ES-I3 (cell line): ENCODE results near the gene PTPRG.

Source experiments
- H3K36me3 ChIP-seq: 2 replicates; pipeline ENCODE4 v1.6.1; 2013; ENCODE audit warnings: mild to moderate bottlenecking, low read length, control low read depth, moderate library complexity; ENCODE audit not compliant: insufficient read depth
- H3K4me1 ChIP-seq: 2 replicates; pipeline ENCODE4 v1.6.1; 2013; ENCODE audit warnings: mild to moderate bottlenecking, control low read depth, low read length; ENCODE audit not compliant: insufficient read depth
- H3K9ac ChIP-seq: 2 replicates; pipeline ENCODE4 v1.6.1; 2013; ENCODE audit warnings: low read depth, mild to moderate bottlenecking, low read length, moderate library complexity
- H3K9me3 ChIP-seq: 2 replicates; pipeline ENCODE4 v1.6.1; 2013; ENCODE audit warnings: mild to moderate bottlenecking, low read length, moderate library complexity; ENCODE audit not compliant: control insufficient read depth, insufficient read depth

Gene PTPRG

DNA sequence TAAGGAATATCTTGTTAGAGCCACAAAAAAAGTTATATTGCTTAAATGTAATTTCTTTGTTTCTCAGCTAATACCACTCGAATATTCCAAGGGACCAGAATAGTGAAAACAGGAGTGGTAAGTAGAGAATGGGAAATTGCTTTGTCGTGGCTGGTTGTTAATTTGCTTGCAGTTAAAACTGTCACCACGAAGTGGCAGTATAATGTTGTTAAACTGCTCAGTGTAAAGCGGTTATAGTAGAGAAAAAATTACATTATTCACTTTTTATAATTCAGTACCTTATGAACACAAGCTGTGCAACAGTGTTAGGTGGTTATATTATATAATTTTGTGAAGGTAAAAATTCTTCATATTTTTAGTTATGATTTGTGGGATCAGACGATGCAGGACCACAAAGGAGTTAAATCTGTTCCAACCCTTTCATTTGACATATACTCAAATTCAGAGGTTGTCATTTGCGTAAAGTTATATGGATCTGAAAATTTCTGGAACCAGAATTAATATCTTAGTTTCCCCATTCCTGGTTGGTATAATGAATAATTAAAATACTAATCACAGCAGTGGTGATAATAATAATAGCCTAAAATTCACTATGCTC is 640.2 kb downstream of the PTPRG start:
- Histone ChIP-seq H3K36me3 (peaks cover 15% of the 10 kb centered on the region; the same call in 1 of the 2 replicates), H3K4me1 (no peaks in the 10 kb centered on the region), H3K9ac (no peak overlapping the region), H3K9me3 (no peaks in the 10 kb centered on the region)

DNA sequence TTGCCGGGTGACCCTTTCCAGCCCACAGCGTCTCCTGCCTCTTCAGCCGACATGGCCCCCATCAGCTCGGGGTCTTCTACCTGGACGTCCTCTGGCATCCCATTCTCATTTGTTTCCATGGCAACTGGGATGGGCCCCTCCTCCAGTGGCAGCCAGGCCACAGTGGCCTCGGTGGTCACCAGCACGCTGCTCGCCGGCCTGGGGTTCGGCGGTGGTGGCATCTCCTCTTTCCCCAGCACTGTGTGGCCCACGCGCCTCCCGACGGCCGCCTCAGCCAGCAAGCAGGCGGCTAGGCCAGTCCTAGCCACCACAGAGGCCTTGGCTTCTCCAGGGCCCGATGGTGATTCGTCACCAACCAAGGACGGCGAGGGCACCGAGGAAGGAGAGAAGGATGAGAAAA is 641.8 kb downstream of the PTPRG start:
- H3K9ac ChIP-seq, result no peak overlapping the region
- H3K9me3 ChIP-seq, result no peaks in the 10 kb centered on the region
- peaks cover 15% of the 10 kb centered on the region; the same call in 1 of the 2 replicates for H3K36me3 ChIP-seq
- peaks cover 2% of the 10 kb centered on the region; the same call in 1 of the 2 replicates for H3K4me1 ChIP-seq

DNA sequence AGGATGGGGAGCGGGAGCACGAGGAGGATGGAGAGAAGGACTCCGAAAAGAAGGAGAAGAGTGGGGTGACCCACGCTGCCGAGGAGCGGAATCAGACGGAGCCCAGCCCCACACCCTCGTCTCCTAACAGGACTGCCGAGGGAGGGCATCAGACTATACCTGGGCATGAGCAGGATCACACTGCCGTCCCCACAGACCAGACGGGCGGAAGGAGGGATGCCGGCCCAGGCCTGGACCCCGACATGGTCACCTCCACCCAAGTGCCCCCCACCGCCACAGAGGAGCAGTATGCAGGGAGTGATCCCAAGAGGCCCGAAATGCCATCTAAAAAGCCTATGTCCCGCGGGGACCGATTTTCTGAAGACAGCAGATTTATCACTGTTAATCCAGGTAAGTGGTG is 642.2 kb downstream of the PTPRG start:
- H3K4me1 ChIP-seq, result peaks cover 4% of the 10 kb centered on the region; the same call in 1 of the 2 replicates
- H3K9me3 ChIP-seq, result no peaks in the 10 kb centered on the region
- H3K36me3 ChIP-seq, result peaks cover 15% of the 10 kb centered on the region; the same call in 1 of the 2 replicates
- H3K9ac ChIP-seq, result no peak overlapping the region

DNA sequence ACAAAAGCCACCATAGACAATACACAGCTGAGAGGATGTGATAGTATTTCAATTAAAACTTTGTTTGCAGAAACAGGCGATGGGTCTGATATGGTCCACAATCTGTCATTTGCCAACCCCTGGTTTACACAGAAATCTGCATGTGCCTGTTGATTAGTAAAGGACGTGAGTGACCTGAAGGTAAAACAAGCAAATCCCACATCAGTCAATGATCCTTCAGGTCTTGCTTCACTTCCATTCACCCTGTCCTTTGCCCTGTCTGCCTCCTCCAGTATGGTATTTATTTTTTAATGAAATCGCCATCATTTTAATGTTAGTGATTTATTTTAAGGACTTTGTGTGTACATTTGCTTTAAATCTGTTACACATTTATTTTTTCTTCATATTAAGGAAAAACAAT is 645.8 kb downstream of the PTPRG start:
- peaks cover 4% of the 10 kb centered on the region; the same call in 1 of the 2 replicates for H3K4me1 ChIP-seq
- no peak overlapping the region for H3K9ac ChIP-seq
- H3K36me3 ChIP-seq, result peaks cover 10% of the 10 kb centered on the region; the same call in 1 of the 2 replicates
- H3K9me3 ChIP-seq, result no peaks in the 10 kb centered on the region

DNA sequence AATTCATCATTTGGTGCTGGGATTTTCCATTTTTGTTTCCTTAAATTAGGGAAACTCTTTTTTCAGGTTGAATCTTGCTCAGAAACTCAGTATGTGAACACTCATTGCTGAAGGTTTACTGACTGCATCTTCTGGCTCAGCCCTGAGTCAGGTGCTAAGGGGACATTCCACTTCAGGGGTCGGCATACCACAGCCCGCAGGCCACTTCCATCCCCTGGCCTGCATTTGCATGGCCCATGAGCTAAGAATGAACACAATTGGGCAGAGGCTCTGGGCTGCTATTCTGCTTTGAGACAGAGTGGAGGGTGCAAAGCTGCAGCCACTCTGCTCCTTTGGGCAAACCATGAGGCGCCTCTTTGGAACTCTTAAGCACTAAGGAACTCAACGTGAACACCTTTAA is 647.0 kb downstream of the PTPRG start:
- Histone ChIP-seq H3K4me1 (peaks cover 4% of the 10 kb centered on the region; the same call in 1 of the 2 replicates), H3K36me3 (peaks cover 10% of the 10 kb centered on the region; the same call in 1 of the 2 replicates), H3K9ac (no peak overlapping the region), H3K9me3 (no peaks in the 10 kb centered on the region)

DNA sequence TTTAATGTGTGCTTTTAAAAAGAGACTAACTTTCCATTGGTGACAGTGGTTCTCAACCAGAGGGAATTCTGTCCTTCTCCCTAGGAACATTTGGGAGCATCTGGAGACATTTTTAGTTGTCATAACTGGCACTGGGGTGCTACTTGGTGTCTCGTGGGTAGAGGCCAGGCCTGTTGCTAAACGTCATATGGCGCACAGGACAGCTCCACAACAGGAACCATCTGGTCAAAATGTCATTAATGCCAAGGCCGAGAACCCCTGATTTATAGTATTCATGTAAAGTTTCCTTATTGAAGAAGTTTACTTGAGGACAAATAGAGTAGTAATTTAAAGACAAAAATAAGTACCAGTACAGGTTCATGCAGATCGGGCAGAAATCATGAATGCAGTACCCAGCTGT is 647.7 kb downstream of the PTPRG start:
- H3K4me1 ChIP-seq, result peaks cover 4% of the 10 kb centered on the region; the same call in 1 of the 2 replicates
- no peak overlapping the region for H3K9ac ChIP-seq
- no peaks in the 10 kb centered on the region for H3K9me3 ChIP-seq
- peaks cover 7% of the 10 kb centered on the region; the same call in 1 of the 2 replicates for H3K36me3 ChIP-seq

DNA sequence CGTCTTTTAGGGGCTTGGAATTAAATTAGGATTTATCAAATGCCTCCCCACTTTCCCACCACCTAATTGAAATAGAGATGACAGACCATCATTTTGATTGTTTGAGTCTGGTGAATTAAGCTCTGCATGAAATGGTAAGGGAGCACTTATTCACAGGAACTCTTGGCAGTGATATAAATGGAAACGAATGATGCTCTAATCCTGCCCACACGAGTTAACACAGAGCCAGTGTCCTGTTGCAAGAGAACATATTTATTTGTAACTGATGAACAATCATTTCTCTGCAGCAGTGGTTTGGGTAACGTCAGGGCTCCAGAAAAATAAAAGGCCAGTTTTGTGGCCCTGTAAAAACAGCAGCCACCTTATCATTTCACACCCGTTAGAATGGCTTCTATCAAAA is 648.6 kb downstream of the PTPRG start:
- H3K9ac ChIP-seq, result no peak overlapping the region
- peaks cover 4% of the 10 kb centered on the region; the same call in 1 of the 2 replicates for H3K4me1 ChIP-seq
- H3K9me3 ChIP-seq, result no peaks in the 10 kb centered on the region
- peaks cover 3% of the 10 kb centered on the region; the same call in 1 of the 2 replicates for H3K36me3 ChIP-seq

DNA sequence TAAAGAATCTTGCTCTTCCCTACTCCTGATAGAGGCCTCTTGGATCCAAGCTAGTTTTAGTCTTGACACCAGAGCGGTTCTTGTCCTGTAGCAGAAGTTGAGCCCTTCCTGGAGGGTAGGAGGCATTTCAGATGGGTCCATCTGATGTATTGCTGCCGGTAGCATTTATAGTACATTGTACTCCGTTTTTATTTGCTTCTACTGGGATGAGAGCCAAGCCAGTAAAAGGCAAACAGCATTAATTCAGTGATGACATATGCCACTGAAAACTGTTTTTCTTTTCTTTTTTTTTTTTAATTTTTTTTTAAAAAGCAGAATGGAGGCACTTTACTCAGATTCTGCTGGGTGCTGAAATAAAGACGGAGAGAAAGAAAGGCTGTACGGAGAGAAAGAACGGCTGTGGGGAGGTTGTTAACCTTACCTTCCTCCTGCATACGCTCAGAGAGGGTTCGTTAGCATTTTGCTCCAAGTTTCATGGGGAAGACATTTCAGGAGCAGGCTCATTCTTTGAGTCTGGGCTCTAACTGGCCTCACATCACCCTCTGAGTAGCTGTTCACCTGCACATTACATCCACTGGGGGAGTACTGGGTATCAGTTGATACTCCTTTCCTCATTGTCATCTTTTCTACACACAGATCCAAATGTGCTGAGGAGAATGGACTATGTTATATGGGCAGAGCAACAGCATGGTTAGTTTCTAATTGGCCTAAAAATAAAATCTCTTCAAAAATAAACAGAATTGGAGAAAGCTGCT is 650.5 kb downstream of the PTPRG start:
- H3K36me3 ChIP-seq, result no peaks in the 10 kb centered on the region; the same call in 1 of the 2 replicates
- no peaks in the 10 kb centered on the region for H3K9me3 ChIP-seq
- H3K9ac ChIP-seq, result no peak overlapping the region
- peaks cover 4% of the 10 kb centered on the region; the same call in 1 of the 2 replicates for H3K4me1 ChIP-seq

DNA sequence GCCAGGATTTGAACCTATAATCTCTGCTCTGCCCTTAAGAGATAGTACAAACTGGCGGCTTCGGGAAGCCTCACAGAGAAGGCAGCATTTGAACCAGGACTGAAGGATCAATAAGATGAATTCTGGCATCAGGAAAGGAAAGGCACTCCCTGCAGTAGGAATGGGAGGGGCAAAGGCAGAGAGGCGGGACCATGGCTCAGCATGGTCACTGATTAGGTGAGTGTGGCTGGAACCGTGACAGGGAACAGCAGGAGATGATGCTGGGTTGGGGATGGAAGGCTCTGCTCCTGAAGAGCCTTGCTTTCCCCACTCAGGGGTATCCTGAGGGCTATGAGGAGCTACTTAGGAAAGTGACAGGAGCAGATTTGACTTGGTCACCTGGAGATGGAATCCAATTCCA is 653.5 kb downstream of the PTPRG start:
- no peaks in the 10 kb centered on the region for H3K4me1 ChIP-seq
- no peak overlapping the region for H3K9ac ChIP-seq
- H3K9me3 ChIP-seq, result no peaks in the 10 kb centered on the region
- peaks cover 5% of the 10 kb centered on the region; the same call in 1 of the 2 replicates for H3K36me3 ChIP-seq

DNA sequence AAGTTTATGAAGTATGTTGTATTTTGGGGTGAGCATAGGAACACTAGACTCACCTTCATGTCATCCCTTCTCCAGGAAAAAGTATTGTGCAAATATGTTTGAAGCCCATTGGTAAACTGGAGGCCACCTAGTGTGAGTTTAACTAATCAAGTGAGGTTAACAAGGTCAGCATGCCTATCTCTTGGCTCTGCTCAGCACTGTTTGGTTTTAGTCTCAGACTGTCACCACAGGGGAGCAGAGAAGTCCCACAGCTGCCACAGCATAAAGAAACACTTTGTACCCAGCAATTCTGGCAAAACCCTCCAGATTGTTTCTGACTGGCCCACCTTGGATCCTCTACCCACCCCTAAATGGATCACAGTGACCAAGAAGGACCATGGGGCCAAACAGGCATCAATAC is 659.2 kb downstream of the PTPRG start:
- Histone ChIP-seq H3K4me1 (peaks cover 4% of the 10 kb centered on the region; the same call in 1 of the 2 replicates), H3K9me3 (no peaks in the 10 kb centered on the region), H3K36me3 (peaks cover 30% of the 10 kb centered on the region), H3K9ac (no peak overlapping the region)

DNA sequence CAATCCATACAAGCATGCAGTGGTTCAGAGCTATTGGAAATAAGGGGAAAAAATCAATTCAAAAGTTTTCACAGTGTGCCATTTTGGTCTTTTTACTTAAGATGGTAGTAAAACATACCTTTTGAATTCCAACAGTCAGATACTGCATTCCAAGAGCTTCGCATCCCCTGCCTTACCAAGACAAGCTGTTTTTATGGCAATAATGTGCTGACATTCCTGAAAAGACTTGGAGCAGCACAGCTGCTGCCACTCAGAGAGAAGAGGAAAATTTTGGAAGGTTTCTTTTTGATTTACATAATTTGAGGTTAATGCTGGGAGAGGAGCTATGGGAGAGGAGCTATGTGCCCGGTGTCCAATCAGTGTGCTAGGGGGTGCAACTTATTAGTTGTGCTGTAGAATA is 663.7 kb downstream of the PTPRG start:
- Histone ChIP-seq H3K9me3 (no peaks in the 10 kb centered on the region), H3K4me1 (peaks cover 6% of the 10 kb centered on the region; the same call in 1 of the 2 replicates), H3K9ac (no peak overlapping the region), H3K36me3 (peaks cover 23% of the 10 kb centered on the region)

DNA sequence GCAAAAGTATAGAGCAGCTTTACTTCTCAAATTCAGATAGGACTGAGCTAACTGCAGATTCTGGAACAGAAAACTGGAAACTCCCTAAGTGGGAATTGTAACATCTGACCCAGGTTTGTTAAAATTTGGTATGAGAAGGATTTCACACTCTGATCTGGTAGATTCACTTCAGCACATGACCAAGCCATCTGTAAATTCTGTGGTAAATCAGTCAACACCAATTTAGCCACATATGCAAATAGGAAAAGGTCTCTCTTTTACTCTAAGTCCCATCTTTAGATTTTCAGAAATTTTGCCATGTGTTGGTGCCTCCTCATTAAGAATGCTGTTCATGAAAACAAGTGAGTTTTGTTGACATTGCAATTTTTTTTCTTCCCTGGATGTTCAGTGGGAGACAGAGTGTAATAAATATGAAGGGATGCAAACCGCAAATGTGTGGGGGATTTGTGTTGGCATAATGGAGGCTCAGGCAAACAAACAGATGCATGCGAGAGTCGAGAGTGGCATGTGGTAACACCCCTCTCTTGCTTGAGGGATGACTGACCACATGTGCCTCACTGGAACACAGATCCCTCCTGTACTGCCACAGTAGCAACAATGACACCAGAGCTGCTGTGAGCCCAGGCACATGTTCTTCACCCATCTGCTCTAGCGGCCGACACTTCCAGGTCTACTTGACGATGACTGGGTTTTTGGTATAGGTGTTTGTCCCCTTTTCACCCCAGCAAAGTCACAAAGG is 665.4 kb downstream of the PTPRG start:
- Histone ChIP-seq H3K9ac (no peak overlapping the region), H3K36me3 (peaks cover 12% of the 10 kb centered on the region; the same call in 1 of the 2 replicates), H3K4me1 (peaks cover 6% of the 10 kb centered on the region; the same call in 1 of the 2 replicates), H3K9me3 (no peaks in the 10 kb centered on the region)

DNA sequence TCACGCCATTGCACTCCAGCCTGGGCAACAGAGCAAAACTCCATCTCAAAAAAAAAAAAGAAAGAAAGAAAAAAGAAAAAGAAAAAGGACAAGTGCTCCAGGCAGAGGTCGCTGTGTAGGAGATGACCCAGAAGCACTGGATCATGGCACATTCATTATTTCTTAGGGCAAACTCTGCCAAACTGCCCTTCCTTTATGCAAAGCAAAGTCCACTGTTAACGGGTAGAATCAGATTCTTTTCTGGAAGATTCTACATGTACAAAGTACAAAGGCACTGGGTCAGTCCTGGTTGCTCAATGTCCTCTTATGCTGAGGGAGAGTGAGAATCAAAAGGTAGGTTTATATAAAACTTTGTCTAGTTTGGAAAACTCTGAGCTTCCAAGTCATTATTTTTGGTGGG is 667.1 kb downstream of the PTPRG start:
- Histone ChIP-seq H3K4me1 (peaks cover 9% of the 10 kb centered on the region; the same call in 1 of the 2 replicates), H3K9ac (no peak overlapping the region), H3K9me3 (no peaks in the 10 kb centered on the region), H3K36me3 (no peaks in the 10 kb centered on the region)

DNA sequence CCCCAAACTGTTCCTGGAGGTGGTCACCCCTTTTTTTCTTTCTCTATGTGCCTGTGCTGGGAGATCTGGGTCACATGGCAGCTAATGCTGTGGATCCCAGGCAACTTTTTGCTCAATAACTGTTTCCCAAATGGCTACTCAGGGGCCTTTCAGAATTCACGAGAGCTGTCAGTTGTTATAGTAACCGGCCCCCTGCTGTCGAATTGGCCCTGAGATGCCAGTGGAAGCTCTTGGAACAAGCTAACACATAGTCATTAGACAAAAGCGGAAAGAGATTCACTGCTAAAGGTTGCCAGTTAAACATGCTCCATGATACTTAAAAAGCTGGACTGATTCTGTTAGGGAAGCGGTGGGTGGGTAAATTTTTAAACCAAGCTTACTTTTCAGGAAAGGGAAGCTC is 667.8 kb downstream of the PTPRG start:
- H3K9ac ChIP-seq, result no peak overlapping the region
- peaks cover 9% of the 10 kb centered on the region; the same call in 1 of the 2 replicates for H3K4me1 ChIP-seq
- H3K9me3 ChIP-seq, result no peaks in the 10 kb centered on the region
- no peaks in the 10 kb centered on the region for H3K36me3 ChIP-seq
